ENCODE measurements around the gene UGP2. TPM values are rescaled to one million over a fixed set of nuclear protein-coding genes. Genes with fewer than 3 reads are reported as not detected.

UGP2 gene
- total RNA-seq, 1 experiment from 2014 or later = 134 TPM

- intact Hi-C loops (cut with micrococcal nuclease; ENCODE audit: unreplicated experiment) = no loop called here
- Mint-ChIP-seq H3K36me3 (ENCODE audit: insufficient read depth, unreplicated experiment) (peaks cover 17% of the 10 kb centered on the region), H3K9me3 (ENCODE audit: low read depth, unreplicated experiment) (peaks cover 4% of the 10 kb centered on the region), H3K27me3 (ENCODE audit: unreplicated experiment) (no peaks in the 10 kb centered on the region), H3K27ac (ENCODE audit: unreplicated experiment) (no peak overlapping the region), H3K4me1 (ENCODE audit: low read depth, unreplicated experiment) (no peaks in the 10 kb centered on the region), H3K4me3 (ENCODE audit: low read depth, unreplicated experiment) (no peak overlapping the region)
- CTCF ChIA-PET = interaction anchor here (0.7 kb wide), 1 partner anchor 21 kb away, joined by 3 read pairs; no protein-coding TSS in a partner anchor
- no TSS peak for BruUV-seq (replicated peaks)
- TF ChIP-seq CTCF (IDR thresholded peaks at IDR 0.05; ENCODE audit: unreplicated experiment) = no peak
- no peak for DNase-seq
These were observed 57.1 kb downstream of the UGP2 start for GRCh38 chr2:63898839-63899238.

GRCh38 chr2:63899639-63900038 is 57.9 kb downstream of the UGP2 start:
- no TSS peak for BruUV-seq (replicated peaks)
- TF ChIP-seq CTCF (IDR thresholded peaks at IDR 0.05; ENCODE audit: unreplicated experiment) = no peak
- Mint-ChIP-seq H3K9me3 (ENCODE audit: low read depth, unreplicated experiment) (peaks cover 6% of the 10 kb centered on the region), H3K36me3 (ENCODE audit: insufficient read depth, unreplicated experiment) (peaks cover 17% of the 10 kb centered on the region), H3K4me1 (ENCODE audit: low read depth, unreplicated experiment) (no peaks in the 10 kb centered on the region), H3K27me3 (ENCODE audit: unreplicated experiment) (no peaks in the 10 kb centered on the region), H3K27ac (ENCODE audit: unreplicated experiment) (no peak overlapping the region), H3K4me3 (ENCODE audit: low read depth, unreplicated experiment) (no peak overlapping the region)
- CTCF ChIA-PET = interaction anchor here (1.3 kb wide), 1 partner anchor 19 kb away, joined by 4 read pairs; no protein-coding TSS in a partner anchor
- DNase-seq = no peak
- intact Hi-C loops (cut with micrococcal nuclease; ENCODE audit: unreplicated experiment) = no loop called here

- CTCF ChIA-PET = no interaction called here
- no peaks in the 10 kb centered on the region for H3K4me1 Mint-ChIP-seq (ENCODE audit: low read depth, unreplicated experiment)
- H3K27ac Mint-ChIP-seq (ENCODE audit: unreplicated experiment) = no peak overlapping the region
- peaks cover 7% of the 10 kb centered on the region for H3K9me3 Mint-ChIP-seq (ENCODE audit: low read depth, unreplicated experiment)
- no peak overlapping the region for H3K4me3 Mint-ChIP-seq (ENCODE audit: low read depth, unreplicated experiment)
- intact Hi-C loops (cut with micrococcal nuclease; ENCODE audit: unreplicated experiment) = no loop called here
- H3K27me3 Mint-ChIP-seq (ENCODE audit: unreplicated experiment) = no peaks in the 10 kb centered on the region
- H3K36me3 Mint-ChIP-seq (ENCODE audit: insufficient read depth, unreplicated experiment) = peaks cover 17% of the 10 kb centered on the region
- DNase-seq = no peak
- no peak for TF ChIP-seq CTCF (IDR thresholded peaks at IDR 0.05; ENCODE audit: unreplicated experiment)
- BruUV-seq (replicated peaks) = no TSS peak
These were observed 60.5 kb downstream of the UGP2 start for GRCh38 chr2:63902149-63902548.

- Mint-ChIP-seq H3K4me3 (ENCODE audit: low read depth, unreplicated experiment) (no peak overlapping the region), H3K36me3 (ENCODE audit: insufficient read depth, unreplicated experiment) (peaks cover 12% of the 10 kb centered on the region), H3K9me3 (ENCODE audit: low read depth, unreplicated experiment) (peaks cover 7% of the 10 kb centered on the region), H3K27ac (ENCODE audit: unreplicated experiment) (no peak overlapping the region), H3K4me1 (ENCODE audit: low read depth, unreplicated experiment) (no peaks in the 10 kb centered on the region), H3K27me3 (ENCODE audit: unreplicated experiment) (no peaks in the 10 kb centered on the region)
- CTCF ChIA-PET = no interaction called here
- intact Hi-C loops (cut with micrococcal nuclease; ENCODE audit: unreplicated experiment) = no loop called here
- no peak for TF ChIP-seq CTCF (IDR thresholded peaks at IDR 0.05; ENCODE audit: unreplicated experiment)
- BruUV-seq (replicated peaks) = no TSS peak
- no peak for DNase-seq
These were observed 61.3 kb downstream of the UGP2 start for GRCh38 chr2:63903003-63903402.
